GM23338 (cell line): ENCODE results near the gene AURKAIP1. TPM values are rescaled to one million over a fixed set of nuclear protein-coding genes. Genes with fewer than 3 reads are reported as not detected.

Experiments used
- POLR2AphosphoS5 ChIP-seq: IDR thresholded peaks from 2 replicates; pipeline ENCODE4 v1.6.1; 2016; ENCODE audit warnings: antibody characterized with exemption, low read depth
- REST ChIP-seq: IDR thresholded peaks from one replicate; pipeline ENCODE4 v1.6.1; 2018; ENCODE audit warnings: antibody characterized with exemption; ENCODE audit not compliant: unreplicated experiment
- ZNF462 ChIP-seq: fragments of 250-450 bp; sonication (Bioruptor Pico); IDR thresholded peaks from 2 replicates; pipeline ENCODE4 v1.5.0; 2020; ENCODE audit warnings: mild to moderate bottlenecking, moderate library complexity
- polyA plus RNA-seq: library from polyadenylated mRNA; unstranded; fragments of >200 nt; fragmentation: Nextera tagmentation; extraction: Ambion mirVana; gene quantifications from 2 replicates; pipeline ENCODE4 v1.2.1, GENCODE V29; 2016
- total RNA-seq: library from RNA; depleted of rRNA; stranded (reverse); fragments of >200 nt; shearing (Covaris generic); gene quantifications from 2 replicates; pipeline ENCODE4 v1.2.3, GENCODE V29; 2014
- TF ChIP-seq, protein P1 (sequence below), 2 experiments: fragments of 200-600 bp in 1 of 2; sonication (generic) in 1 of 2; conservative IDR thresholded peaks; 2 replicates each; pipeline versions ENCODE4 v1.5.1 to v1.6.1; 2016 to 2017; ENCODE audit warnings: antibody characterized with exemption in 2 of 2, low read depth in 2 of 2, mild to moderate bottlenecking in 2 of 2, moderate library complexity in 1 of 2

AURKAIP1 gene
- total and polyA plus RNA-seq, 2 experiments from 2014 or later, result 167 to 355 TPM

GRCh38 chr1:1330366-1331067 lies 44.5 kb downstream of the AURKAIP1 start (continued):
- TF ChIP-seq ZNF462 (no peak), POLR2AphosphoS5 (no peak), REST (no peak)
- TF ChIP-seq, protein P1, sequence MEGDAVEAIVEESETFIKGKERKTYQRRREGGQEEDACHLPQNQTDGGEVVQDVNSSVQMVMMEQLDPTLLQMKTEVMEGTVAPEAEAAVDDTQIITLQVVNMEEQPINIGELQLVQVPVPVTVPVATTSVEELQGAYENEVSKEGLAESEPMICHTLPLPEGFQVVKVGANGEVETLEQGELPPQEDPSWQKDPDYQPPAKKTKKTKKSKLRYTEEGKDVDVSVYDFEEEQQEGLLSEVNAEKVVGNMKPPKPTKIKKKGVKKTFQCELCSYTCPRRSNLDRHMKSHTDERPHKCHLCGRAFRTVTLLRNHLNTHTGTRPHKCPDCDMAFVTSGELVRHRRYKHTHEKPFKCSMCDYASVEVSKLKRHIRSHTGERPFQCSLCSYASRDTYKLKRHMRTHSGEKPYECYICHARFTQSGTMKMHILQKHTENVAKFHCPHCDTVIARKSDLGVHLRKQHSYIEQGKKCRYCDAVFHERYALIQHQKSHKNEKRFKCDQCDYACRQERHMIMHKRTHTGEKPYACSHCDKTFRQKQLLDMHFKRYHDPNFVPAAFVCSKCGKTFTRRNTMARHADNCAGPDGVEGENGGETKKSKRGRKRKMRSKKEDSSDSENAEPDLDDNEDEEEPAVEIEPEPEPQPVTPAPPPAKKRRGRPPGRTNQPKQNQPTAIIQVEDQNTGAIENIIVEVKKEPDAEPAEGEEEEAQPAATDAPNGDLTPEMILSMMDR (conservative IDR thresholded peaks at IDR 0.05; ENCODE audit: low read depth in 2 of 2), result no peak
